T47D (cell line): ENCODE measurements around the gene KAZALD1.

Experiments
- DNase-seq, 2 experiments: peaks; one replicate each; pipeline versions ENCODE4 v3.0.0 to v3.0.0-alpha.2; 2011 to 2012; ENCODE audit warnings: low read depth in 1 of 2, low spot score in 1 of 2
- JUND ChIP-seq: IDR thresholded peaks from 2 replicates; pipeline ENCODE4 v1.6.1; 2012; ENCODE audit warnings: low read depth
- in situ Hi-C: cut with HindIII; loops from 2 replicates; pipeline ENCODE4 v1.10.0; 2016; ENCODE audit warnings: low sequenced_read_pairs, low pct_unique_long_range_greater_than_20kb

Gene KAZALD1, protein sequence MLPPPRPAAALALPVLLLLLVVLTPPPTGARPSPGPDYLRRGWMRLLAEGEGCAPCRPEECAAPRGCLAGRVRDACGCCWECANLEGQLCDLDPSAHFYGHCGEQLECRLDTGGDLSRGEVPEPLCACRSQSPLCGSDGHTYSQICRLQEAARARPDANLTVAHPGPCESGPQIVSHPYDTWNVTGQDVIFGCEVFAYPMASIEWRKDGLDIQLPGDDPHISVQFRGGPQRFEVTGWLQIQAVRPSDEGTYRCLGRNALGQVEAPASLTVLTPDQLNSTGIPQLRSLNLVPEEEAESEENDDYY

DNA sequence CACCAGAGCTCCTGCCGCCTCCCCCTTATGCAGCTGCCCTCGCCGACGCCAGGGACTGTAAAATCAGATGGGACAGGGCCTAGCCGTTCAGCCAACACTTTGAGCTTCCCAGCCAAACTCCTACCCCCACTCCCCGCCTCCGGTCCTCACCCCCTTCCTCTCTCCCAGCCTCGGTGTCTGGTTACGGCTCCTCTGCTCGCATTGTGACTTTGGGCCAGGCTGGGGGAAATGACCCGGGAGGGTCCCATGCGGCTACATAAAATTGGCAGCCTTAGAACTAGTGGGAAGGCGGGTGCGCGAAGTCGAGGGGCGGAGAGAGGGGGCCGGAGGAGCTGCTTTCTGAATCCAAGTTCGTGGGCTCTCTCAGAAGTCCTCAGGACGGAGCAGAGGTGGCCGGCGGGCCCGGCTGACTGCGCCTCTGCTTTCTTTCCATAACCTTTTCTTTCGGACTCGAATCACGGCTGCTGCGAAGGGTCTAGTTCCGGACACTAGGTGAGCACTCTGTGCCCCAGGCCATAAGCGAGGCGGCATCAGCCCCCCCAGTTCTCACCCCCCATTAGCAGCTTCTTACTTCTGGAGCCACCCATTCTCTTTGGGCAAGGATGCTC lies at the start of gene KAZALD1:
KAZALD1 (plus strand) TSS at position 366 of the 608 bp plus-strand sequence. CDS start 604 bp downstream, outside the sequence.
- in situ Hi-C loops, result no loop called here
- peak; percentile 54 to 89 for DNase-seq
- TF ChIP-seq JUND, result no peak

DNA sequence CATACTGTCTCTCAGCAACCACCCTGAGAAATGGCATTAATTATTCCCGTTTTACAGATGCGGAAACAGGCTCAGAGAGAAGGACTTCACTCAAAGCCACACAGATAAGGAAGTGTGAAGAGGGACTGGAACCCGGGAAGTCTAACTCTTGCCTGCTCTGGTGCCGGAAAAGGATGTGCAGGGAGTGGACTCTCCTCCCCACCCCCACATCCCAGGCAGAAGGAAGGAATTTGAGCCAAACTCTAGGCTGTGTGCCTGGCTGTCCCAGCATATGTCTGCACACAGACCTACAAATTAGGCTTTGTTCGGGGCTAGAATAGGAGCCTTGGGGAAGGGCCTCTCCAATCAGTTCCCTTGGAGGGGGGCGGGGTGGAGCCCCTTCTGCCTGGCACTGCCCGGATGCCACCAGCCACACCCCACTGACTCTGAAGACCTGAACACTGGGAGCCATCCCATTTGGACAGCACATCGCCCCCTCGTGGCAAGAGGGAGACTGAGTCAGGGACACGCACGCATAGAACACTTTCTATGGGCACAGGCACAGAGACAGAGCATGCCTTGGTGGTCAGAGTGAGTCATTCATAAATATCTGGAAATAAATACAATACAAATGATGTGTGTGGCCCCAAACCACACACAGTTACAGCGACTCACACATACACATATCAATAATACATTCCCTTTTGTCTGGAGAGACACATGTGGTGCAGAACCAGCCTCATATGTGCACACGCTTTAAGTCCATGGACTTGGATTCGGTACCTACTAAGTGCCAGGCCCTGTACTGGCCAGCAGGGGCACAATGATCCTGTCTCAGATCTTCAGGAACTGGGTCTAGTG lies 49.0 kb upstream of the KAZALD1 start:
- in situ Hi-C loops, result no loop called here
- DNase-seq, result peak; percentile 94 to 96
- no peak for TF ChIP-seq JUND

DNA sequence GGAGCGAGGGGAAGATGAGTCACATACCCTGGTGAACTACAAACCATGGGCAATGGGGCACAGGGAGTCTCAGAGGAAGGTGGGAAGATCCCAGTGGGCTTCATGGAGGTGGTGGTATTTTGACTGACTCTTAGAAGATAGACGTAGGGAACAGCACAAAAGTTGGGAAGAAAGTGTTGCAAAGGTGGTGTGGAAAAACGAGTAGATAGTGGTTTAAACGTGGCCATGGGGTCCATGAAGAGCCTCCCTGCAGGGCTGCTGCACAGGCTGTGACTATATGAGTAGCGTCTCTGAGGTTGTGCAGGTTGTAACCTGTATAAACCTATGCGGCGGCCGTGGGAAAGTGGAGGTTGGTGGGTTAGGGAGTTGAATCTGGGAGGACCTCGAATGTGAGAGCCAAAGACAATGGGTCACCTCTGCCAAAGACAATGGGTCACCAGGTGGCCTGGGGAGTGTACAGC lies 48.4 kb upstream of the KAZALD1 start:
- TF ChIP-seq JUND, result no peak
- no peak for DNase-seq
- in situ Hi-C loops, result no loop called here

- in situ Hi-C loops, result no loop called here
- TF ChIP-seq JUND, result no peak
- peak; percentile 80 to 84 for DNase-seq
These were observed 47.4 kb upstream of the KAZALD1 start for GRCh38 chr10:101014230-101014884.

- in situ Hi-C loops, result no loop called here
- no peak for DNase-seq
- TF ChIP-seq JUND, result no peak
These were observed 46.7 kb upstream of the KAZALD1 start for GRCh38 chr10:101014966-101015581.

GRCh38 chr10:101015582-101015973 lies 46.2 kb upstream of the KAZALD1 start:
- in situ Hi-C loops, result no loop called here
- no peak for TF ChIP-seq JUND
- no peak for DNase-seq

GRCh38 chr10:101016814-101017213 lies 45.0 kb upstream of the KAZALD1 start:
- no peak for DNase-seq
- in situ Hi-C loops, result no loop called here
- no peak for TF ChIP-seq JUND

GRCh38 chr10:101018118-101018599 lies 43.6 kb upstream of the KAZALD1 start:
- in situ Hi-C loops, result no loop called here
- no peak for TF ChIP-seq JUND
- DNase-seq, result peak; percentile 57 to 78

- in situ Hi-C loops, result no loop called here
- DNase-seq, result peak; percentile 85 to 89
- no peak for TF ChIP-seq JUND
These were observed 43.0 kb upstream of the KAZALD1 start for GRCh38 chr10:101018600-101019439.

DNA sequence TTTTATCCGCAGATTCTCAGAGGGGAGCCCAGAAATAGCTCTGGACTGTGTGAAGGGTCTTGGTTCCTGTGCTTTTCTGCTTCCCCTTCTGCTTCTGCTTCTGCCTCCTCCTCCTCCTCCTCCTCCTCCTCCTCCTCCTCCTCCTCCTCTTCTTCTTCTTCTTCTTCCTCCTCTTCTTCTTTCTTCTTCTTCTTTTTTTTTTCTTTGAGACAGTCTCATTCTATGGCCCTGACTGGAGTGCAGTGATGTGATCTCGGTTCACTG lies 42.4 kb upstream of the KAZALD1 start:
- in situ Hi-C loops, result no loop called here
- DNase-seq, result no peak
- TF ChIP-seq JUND, result no peak

- TF ChIP-seq JUND, result no peak
- DNase-seq, result no peak
- in situ Hi-C loops, result no loop called here
These were observed 41.2 kb upstream of the KAZALD1 start for GRCh38 chr10:101020427-101021075.
